OCI-LY3 (cell line): ENCODE measurements around the gene ELL2.

ENCODE experiments used
- H2AFZ ChIP-seq: fragments of 200-600, 300-600 bp; shearing (Covaris generic); 2 replicates; pipeline ENCODE4 v1.6.0; 2014; ENCODE audit warnings: antibody characterized with exemption, low read depth, low read length
- H3K27ac ChIP-seq: fragments of 200-600, 300-600 bp; sonication (generic); 2 replicates; pipeline ENCODE4 v1.5.1; 2014; ENCODE audit warnings: mild to moderate bottlenecking, low read length, moderate library complexity, mixed read lengths
- H3K27me3 ChIP-seq: fragments of 200-600, 300-600 bp; sonication (generic); 2 replicates; pipeline ENCODE4 v1.6.1; 2014; ENCODE audit warnings: low read depth, low read length, mixed read lengths
- H3K36me3 ChIP-seq: fragments of 200-600, 300-600 bp; sonication (generic); replicated peaks from 2 replicates; pipeline ENCODE3; 2014; ENCODE audit warnings: low read depth, low read length, mixed read lengths
- H3K4me1 ChIP-seq: fragments of 300-600, 200-600 bp; sonication (generic); 2 replicates; pipeline ENCODE4 v1.6.1; 2014; ENCODE audit warnings: low read length, mixed read lengths
- H3K4me2 ChIP-seq: fragments of 200-600, 300-600 bp; sonication (generic); 2 replicates; pipeline ENCODE4 v1.6.1; 2014; ENCODE audit warnings: low read length, mixed read lengths
- H3K4me3 ChIP-seq: fragments of 300-600, 200-600 bp; sonication (generic); 2 replicates; pipeline ENCODE4 v1.5.1; 2014; ENCODE audit warnings: antibody characterized with exemption, mild to moderate bottlenecking, low read length, moderate library complexity
- H3K79me2 ChIP-seq: fragments of 300-600, 200-600 bp; shearing (Covaris generic); 2 replicates; pipeline ENCODE4 v1.6.1; 2014; ENCODE audit warnings: mild to moderate bottlenecking, low read length, mixed read lengths
- H3K9ac ChIP-seq: fragments of 300-600, 200-600 bp; shearing (Covaris generic); 2 replicates; pipeline ENCODE4 v1.6.0; 2014; ENCODE audit warnings: mild to moderate bottlenecking, low read length, moderate library complexity
- H3K9me3 ChIP-seq: fragments of 200-600, 300-600 bp; shearing (Covaris generic); 2 replicates; pipeline ENCODE4 v1.6.1; 2014; ENCODE audit warnings: low read length, mixed read lengths; ENCODE audit not compliant: insufficient read depth
- H4K20me1 ChIP-seq: fragments of 200-600, 300-600 bp; sonication (generic); 2 replicates; pipeline ENCODE4 v1.6.1; 2016; ENCODE audit warnings: low read length, mixed read lengths; ENCODE audit not compliant: insufficient read depth
- CTCF ChIP-seq: fragments of 200-600, 300-600 bp; sonication (generic); IDR thresholded peaks from 2 replicates; pipeline ENCODE4 v1.5.1; 2014; ENCODE audit warnings: antibody characterized with exemption, low read length, low read depth
- EZH2phosphoT487 ChIP-seq: fragments of 200-600 bp; shearing (Covaris generic); IDR thresholded peaks from 2 replicates; pipeline ENCODE4 v1.6.1; 2018; ENCODE audit warnings: antibody characterized with exemption, mixed run types, low read depth

ELL2 gene

DNA sequence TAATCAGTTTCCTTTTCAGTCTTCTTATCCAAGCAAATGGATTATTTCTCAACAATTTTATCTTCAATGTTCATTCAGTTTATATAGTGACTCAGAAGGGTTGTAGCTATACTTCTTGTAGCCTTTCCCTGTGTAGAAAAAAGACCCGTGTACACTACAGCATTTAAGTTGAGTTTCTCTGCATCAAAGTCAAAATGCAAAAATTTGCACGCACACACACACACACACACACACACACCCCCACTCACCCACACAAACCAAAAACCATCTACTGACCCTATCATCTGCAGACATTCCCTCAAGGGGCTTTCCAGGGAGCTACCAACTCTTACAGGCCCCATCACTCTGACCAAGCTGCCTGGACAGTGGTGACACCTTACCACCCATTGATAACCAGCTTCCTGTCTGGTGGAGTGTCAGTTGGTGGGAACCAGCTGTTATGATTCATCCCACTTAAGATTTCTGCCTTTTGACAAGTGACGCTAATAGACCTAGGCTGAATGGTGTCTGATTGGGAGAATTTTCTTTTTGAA lies 12.2 kb upstream of the ELL2 start:
- H3K36me3 ChIP-seq = no peaks in the 10 kb centered on the region
- H3K9me3 ChIP-seq = no peaks in the 10 kb centered on the region
- no peaks in the 10 kb centered on the region for H3K27me3 ChIP-seq
- H3K79me2 ChIP-seq = no peaks in the 10 kb centered on the region
- no peaks in the 10 kb centered on the region for H3K4me1 ChIP-seq
- no peak overlapping the region for H3K4me3 ChIP-seq
- H3K27ac ChIP-seq = no peak overlapping the region
- H4K20me1 ChIP-seq = no peaks in the 10 kb centered on the region
- TF ChIP-seq EZH2phosphoT487 (no peak), CTCF (no peak)
- H2AFZ ChIP-seq = no peak overlapping the region
- no peak overlapping the region for H3K4me2 ChIP-seq
- no peak overlapping the region for H3K9ac ChIP-seq

GRCh38 chr5:95972196-95972595 lies 10.5 kb upstream of the ELL2 start:
- Histone ChIP-seq H3K9me3 (no peaks in the 10 kb centered on the region), H3K79me2 (no peaks in the 10 kb centered on the region), H3K4me3 (no peak overlapping the region), H3K27me3 (no peaks in the 10 kb centered on the region), H3K4me1 (no peaks in the 10 kb centered on the region), H3K9ac (no peak overlapping the region), H3K27ac (no peak overlapping the region), H4K20me1 (no peaks in the 10 kb centered on the region), H2AFZ (no peak overlapping the region), H3K4me2 (no peak overlapping the region), H3K36me3 (no peaks in the 10 kb centered on the region)
- TF ChIP-seq CTCF = no peak
- no peak for TF ChIP-seq EZH2phosphoT487

- Histone ChIP-seq H3K79me2 (no peaks in the 10 kb centered on the region), H3K4me2 (no peak overlapping the region)
- TF ChIP-seq CTCF (no peak), EZH2phosphoT487 (no peak)
Measured at GRCh38 chr5:95970359-95970704, 8.7 kb upstream of the ELL2 start.

DNA sequence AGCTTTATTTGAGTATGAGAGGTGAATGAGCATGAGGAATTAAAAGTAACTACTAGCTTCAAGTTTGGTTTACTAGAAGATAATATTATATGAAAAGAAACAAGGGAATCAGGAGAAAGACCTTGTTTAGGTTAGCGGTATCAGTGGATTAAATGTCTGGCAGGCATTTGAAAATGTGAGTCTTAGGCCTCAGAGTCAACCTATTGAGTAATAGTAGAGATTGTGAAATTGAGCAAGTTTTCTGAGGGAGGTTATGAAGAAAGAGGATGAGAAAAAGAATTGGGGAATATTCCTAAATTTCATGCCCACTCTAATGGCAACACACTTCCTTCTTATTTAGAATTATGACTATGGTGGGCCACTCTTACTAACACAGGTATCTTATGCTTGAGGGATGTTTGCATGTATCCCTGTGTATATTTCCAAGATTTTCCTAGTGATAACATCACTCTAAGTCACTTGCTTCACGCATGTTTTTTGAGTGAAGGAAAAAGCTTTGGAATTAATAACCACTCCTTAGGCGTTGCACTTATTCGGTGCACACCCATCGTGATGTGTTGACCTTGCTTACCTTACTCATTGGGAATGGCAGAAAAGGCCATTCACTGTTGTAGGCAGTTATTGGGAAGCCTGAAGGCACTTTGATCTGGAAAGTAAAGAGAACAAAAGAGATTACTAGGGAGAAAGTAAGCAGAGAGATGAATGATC lies 8.2 kb upstream of the ELL2 start:
- H3K27me3 ChIP-seq = no peaks in the 10 kb centered on the region
- H2AFZ ChIP-seq = no peak overlapping the region
- H3K9me3 ChIP-seq = no peaks in the 10 kb centered on the region
- H3K27ac ChIP-seq = no peak overlapping the region
- H3K79me2 ChIP-seq = no peaks in the 10 kb centered on the region
- TF ChIP-seq CTCF (no peak), EZH2phosphoT487 (no peak)
- no peak overlapping the region for H3K4me3 ChIP-seq
- no peak overlapping the region for H3K9ac ChIP-seq
- no peaks in the 10 kb centered on the region for H3K36me3 ChIP-seq
- H3K4me1 ChIP-seq = no peaks in the 10 kb centered on the region
- H4K20me1 ChIP-seq = no peaks in the 10 kb centered on the region
- no peak overlapping the region for H3K4me2 ChIP-seq

More at GRCh38 chr5:95970359-95970704, 8.7 kb upstream of the ELL2 start:
- H2AFZ ChIP-seq = no peak overlapping the region
- H3K4me3 ChIP-seq = no peak overlapping the region
- H3K27me3 ChIP-seq = no peaks in the 10 kb centered on the region
- no peaks in the 10 kb centered on the region for H4K20me1 ChIP-seq
- no peaks in the 10 kb centered on the region for H3K4me1 ChIP-seq
- H3K9ac ChIP-seq = no peak overlapping the region
- H3K27ac ChIP-seq = no peak overlapping the region
- no peaks in the 10 kb centered on the region for H3K9me3 ChIP-seq
- no peaks in the 10 kb centered on the region for H3K36me3 ChIP-seq
